ENCODE data around the gene BPNT1.
"Not testable (repeated sequence)": the region's sequence is repeated elsewhere in the genome, so short reads cannot be mapped to it uniquely, and the experiment has no call there.

The BPNT1 gene

GRCh38 chr1:220089650-220090556, at the start of gene BPNT1:
Gene BPNT1 (minus strand): TSS chr1:220089788. CDS start chr1:220079846, 9,942 bp downstream.
- DNase-seq = peak; percentile 48 to 96 (median 88)

GRCh38 chr1:220137019-220137786, 47.6 kb upstream of the BPNT1 start:
- no peak for DNase-seq

DNA sequence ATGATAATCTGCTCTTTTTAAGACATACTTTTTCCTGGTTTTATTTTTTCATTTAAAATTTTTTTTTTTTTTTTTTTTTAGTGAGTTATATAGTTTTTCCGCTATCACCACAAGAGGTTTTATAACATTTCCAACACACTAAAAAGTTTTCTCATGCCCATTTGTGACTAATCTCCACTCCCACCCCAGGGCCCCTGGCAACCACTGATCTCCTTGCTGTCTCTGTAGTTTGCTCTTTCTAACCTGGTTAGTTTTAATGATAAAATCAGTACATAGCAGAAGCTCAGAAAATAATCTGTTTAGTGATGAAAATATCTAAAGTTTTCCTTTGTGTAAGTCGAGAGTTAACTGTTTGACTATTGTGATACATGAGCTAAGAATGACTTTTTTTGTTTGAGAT, 46.2 kb upstream of the BPNT1 start:
- DNase-seq = no peak

- DNase-seq = no peak
Observed at GRCh38 chr1:220129479-220130210, 40.1 kb upstream of the BPNT1 start.

GRCh38 chr1:220127076-220127475, 37.5 kb upstream of the BPNT1 start:
- DNase-seq = no peak

GRCh38 chr1:220124542-220124941, 35.0 kb upstream of the BPNT1 start:
- no peak for DNase-seq

- no peak for DNase-seq
Observed at GRCh38 chr1:220123889-220124288, 34.3 kb upstream of the BPNT1 start.

GRCh38 chr1:220123066-220123465, 33.5 kb upstream of the BPNT1 start:
- no peak for DNase-seq

DNA sequence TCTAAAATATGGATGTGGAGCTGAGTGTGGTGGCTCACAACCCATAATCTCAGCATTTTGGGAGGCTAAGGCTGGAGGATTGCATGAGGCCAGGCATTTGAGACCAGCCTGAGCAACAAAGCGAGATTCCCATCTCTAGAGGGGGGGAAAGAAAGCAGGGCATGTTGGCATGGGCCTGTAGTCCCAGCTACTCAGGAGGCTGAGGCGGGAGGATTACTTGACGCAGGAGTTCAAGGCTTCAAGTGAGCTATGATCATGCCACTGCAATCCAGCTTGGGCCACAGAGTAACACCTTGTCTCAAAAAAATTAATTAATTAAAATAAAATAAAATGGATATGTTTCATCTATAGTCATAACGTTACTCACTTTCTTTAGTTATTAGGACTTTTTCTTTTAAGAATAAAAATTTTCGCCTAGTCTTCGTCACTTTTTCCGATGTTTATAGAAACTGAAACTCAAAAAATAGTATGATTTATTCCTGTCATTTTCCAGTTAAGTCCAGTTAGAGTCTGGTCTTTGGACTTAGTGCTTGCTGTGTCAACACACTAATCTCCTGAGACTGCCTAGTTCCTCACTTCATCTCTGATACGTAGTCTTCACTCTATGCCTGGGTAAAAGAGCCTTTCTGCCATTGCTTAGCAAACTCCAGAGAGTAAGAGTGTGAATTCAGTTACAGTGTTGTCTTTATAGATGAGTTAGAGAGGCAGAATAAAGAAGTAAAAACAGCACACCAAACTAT, 32.4 kb upstream of the BPNT1 start:
- DNase-seq = no peak

DNA sequence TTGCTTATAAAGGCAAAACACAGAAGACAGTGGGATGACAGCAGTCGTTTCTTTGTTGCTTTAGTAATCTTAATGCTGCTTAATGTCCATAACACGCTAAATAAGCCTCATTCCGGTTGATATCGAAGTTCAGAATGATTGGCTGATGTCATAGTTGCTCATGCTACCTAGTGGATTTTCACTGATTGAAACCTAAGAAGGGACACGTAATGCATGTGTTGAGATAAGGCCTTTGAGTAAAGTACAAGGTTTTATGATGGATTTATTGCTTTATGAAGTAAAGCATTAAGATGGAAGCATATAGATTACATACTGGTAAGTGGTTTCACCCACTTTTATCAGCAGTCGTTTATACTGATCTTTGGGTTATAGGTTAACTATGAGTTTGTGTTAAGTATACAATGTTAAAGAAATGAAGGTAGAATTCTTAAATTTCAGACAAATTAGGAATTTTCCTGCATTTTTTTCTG, 29.5 kb upstream of the BPNT1 start:
- DNase-seq = no peak

GRCh38 chr1:220113136-220113695, 23.6 kb upstream of the BPNT1 start:
- DNase-seq = no peak

DNA sequence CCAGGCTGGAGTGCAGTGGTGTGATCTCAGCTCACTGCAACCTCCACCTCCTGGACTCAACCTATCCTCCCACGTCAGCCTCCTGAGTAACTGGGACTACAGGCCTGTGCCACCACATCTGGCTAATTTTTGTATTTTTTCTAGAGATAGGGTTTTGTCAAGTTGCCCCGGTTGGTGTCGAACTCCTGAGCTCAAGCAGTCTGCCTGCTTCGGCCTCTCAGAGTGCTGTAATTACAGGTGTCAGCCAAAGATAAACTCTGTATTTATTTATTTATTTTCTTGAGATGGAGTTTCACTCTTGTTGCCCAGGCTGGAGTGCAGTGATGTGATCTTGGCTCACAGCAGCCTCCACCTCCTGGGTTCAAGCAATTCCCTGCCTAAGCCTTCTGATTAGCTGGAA, 23.0 kb upstream of the BPNT1 start:
- not testable (repeated sequence) for DNase-seq

DNA sequence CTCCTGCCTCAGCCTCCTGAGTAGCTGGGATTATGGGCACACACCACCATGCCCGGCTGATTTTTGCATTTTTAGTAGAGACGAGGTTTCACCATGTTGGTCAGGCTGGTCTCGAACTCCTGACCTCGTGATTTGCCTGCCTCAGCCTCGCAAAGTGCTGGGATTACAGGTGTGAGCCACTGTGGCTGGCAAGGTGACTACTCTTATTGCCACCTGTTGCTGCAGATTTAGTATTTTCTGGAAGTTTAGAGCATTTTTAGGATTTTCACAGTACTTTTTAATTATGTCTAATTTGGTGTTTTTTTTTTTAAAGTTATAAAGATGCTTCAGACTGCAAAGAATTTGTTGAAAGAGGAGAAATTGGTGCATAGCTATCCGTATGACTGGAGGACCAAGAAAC, 20.9 kb upstream of the BPNT1 start:
- DNase-seq = not testable (repeated sequence)

GRCh38 chr1:220099826-220100225, 10.2 kb upstream of the BPNT1 start:
- DNase-seq = no peak

GRCh38 chr1:220094016-220094911, 4.7 kb upstream of the BPNT1 start, which contains the start of gene IARS2:
Gene IARS2 (plus strand): TSS chr1:220094132. CDS start chr1:220094217, 85 bp downstream.
- DNase-seq = peak in 54 of 56 donors; percentile 49 to 92 (median 82)

DNA sequence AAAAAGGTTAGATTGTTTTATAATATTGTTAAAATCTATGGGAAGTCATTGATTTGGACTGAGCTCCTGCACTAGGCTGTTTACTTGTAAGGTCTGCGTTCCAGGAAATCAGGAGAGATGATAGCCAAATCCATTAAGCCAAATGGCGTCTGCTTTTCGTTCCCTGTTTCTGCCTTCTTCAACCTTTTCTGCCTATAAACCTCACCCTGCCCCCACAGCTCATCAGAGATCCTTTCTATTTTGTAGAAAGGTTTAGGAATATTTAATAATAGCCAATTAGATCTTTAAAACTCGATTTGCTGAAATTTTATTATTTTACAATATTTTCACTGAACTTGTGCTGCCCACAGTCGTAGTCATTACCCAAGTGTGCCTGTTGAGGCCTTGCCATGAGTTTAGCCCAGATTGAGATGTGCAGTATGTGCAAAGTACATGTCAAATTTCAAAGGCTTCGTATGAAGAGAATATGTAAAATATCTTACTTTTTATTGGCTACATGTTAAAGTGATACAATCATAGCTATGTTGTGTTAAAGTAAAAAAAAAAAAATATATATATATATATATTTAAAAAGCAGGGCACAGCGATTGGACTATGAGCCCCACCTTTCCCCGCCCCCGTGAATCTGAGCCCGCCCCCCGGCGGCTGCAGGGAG, 3.9 kb upstream of the BPNT1 start:
- DNase-seq = peak in 4 of 56 donors; percentile 10 to 42 (median 36)

DNA sequence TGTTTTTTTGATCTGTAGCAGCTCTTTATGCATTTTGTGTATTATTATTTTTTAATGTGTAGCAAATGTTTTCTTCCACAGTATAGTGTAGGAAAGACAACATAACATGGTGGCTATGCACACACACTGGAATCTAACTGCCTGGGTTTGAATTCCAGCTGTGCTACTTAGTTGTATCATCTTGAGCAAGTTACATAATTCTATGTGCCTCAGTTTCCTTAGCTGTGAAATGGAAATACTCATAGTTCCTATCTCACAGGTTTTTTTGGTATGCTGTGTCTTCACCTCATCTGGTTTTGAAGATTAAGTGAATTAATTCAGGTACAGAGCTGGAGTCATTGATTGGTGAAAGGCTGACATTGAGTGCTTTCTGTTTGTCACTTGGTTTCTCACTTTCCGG, 3.1 kb upstream of the BPNT1 start:
- no peak for DNase-seq

GRCh38 chr1:220086261-220086686, 3.3 kb downstream of the BPNT1 start:
- DNase-seq = not testable (repeated sequence)

DNA sequence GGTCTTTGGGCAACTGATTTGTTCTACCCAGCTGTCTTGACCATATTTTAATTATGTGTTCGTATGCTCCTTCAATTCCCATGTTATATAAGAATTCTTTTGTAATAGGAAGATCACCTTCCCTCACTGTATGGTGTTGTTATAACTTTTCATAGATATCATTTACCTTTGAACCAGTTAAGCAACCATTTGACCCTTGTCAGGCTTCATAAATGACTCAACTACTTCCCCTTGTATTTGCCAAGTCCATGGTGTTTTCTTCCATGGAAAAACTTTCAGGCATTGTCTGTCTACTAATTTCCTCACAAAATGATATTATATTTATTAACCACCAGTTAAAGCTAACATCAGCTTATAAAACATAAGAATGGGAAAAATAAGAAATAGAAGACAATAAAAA, 5.1 kb downstream of the BPNT1 start:
- DNase-seq = no peak

All from nucleus accumbens (tissue), 56 donors.